Keratinocyte (primary cell): ENCODE results near the gene SLC39A1. TPM values are rescaled to one million over a fixed set of nuclear protein-coding genes. Genes with fewer than 3 reads are reported as not detected.

Experiments
- DNase-seq: peaks from one replicate; pipeline ENCODE4 v3.0.0-alpha.2; 2011; ENCODE audit warnings: low read depth, missing footprints, low spot score
- FAIRE-seq: peaks from 2 replicates; lab custom pipeline; 2011; peaks lifted over from hg19 to GRCh38; lab: Jason Lieb, UNC
- H2AFZ ChIP-seq: 2 replicates; pipeline ENCODE4 v1.6.0; 2012; ENCODE audit warnings: low read length, control low read depth, inconsistent platforms; ENCODE audit not compliant: control insufficient read depth
- H3K27ac ChIP-seq: 2 replicates; pipeline ENCODE4 v1.5.1; 2011; ENCODE audit warnings: low read length; ENCODE audit not compliant: control insufficient read depth, insufficient read depth
- H3K27me3 ChIP-seq: 3 replicates; pipeline ENCODE4 v1.6.0; 2011; ENCODE audit warnings: low read length; ENCODE audit not compliant: control insufficient read depth, insufficient read depth; ENCODE audit errors: extremely low read depth
- H3K36me3 ChIP-seq, 2 experiments: 2 replicates in 1 of 2; 3 replicates in 1 of 2; pipeline ENCODE4 v1.5.1; 2011; ENCODE audit warnings: low read length in 2 of 2, mild to moderate bottlenecking in 1 of 2; ENCODE audit not compliant: control insufficient read depth in 2 of 2, insufficient read depth in 2 of 2; ENCODE audit errors: extremely low read depth in 1 of 2
- H3K4me1 ChIP-seq: 3 replicates; pipeline ENCODE4 v1.5.1; 2011; ENCODE audit warnings: low read length; ENCODE audit not compliant: control insufficient read depth, insufficient read depth; ENCODE audit errors: extremely low read depth
- H3K4me2 ChIP-seq: 3 replicates; pipeline ENCODE4 v1.6.0; 2011; ENCODE audit warnings: low read depth, low read length; ENCODE audit not compliant: control insufficient read depth, insufficient read depth; ENCODE audit errors: extremely low read depth
- H3K4me3 ChIP-seq, 3 experiments: fragments of 200-600 bp in 1 of 3; sonication (generic) in 1 of 3; 2 replicates in 2 of 3; 3 replicates in 1 of 3; pipeline ENCODE4 v1.5.1; 2011 to 2016; ENCODE audit warnings: low read length in 3 of 3, mild to moderate bottlenecking in 3 of 3, control low read depth in 2 of 3, inconsistent platforms in 1 of 3, low read depth in 1 of 3, mixed read lengths in 1 of 3, mixed run types in 1 of 3, moderate library complexity in 1 of 3; ENCODE audit not compliant: control insufficient read depth in 2 of 3, insufficient read depth in 2 of 3; ENCODE audit errors: extremely low read depth in 1 of 3
- H3K79me2 ChIP-seq: 2 replicates; pipeline ENCODE4 v1.6.0; 2012; ENCODE audit warnings: low read length; ENCODE audit not compliant: control insufficient read depth, insufficient read depth
- H3K9ac ChIP-seq: 3 replicates; pipeline ENCODE4 v1.6.0; 2011; ENCODE audit warnings: low read length; ENCODE audit not compliant: control insufficient read depth, insufficient read depth; ENCODE audit errors: extremely low read depth
- H3K9me1 ChIP-seq: 3 replicates; pipeline ENCODE4 v1.6.0; 2011; ENCODE audit warnings: low read length; ENCODE audit not compliant: control insufficient read depth, insufficient read depth; ENCODE audit errors: extremely low read depth
- H3K9me3 ChIP-seq: 2 replicates; pipeline ENCODE4 v1.5.1; 2012; ENCODE audit warnings: low read depth, low read length; ENCODE audit not compliant: control insufficient read depth
- H4K20me1 ChIP-seq: 3 replicates; pipeline ENCODE4 v1.6.0; 2011; ENCODE audit warnings: low read length; ENCODE audit not compliant: control insufficient read depth, insufficient read depth; ENCODE audit errors: extremely low read depth
- EZH2 ChIP-seq: IDR thresholded peaks from one replicate; pipeline ENCODE4 v1.6.1; 2012; ENCODE audit warnings: inconsistent platforms, mild to moderate bottlenecking, low read length, moderate library complexity
- dilution Hi-C: fragments of 300-500 bp; cut with MboI; formaldehyde crosslinking; loops from one replicate; pipeline ENCODE4 v1.7.0; 2020; ENCODE audit warnings: low sequenced_read_pairs; ENCODE audit not compliant: extremely low pct_ligation_motif_present
- polyA plus RNA-seq, 5 experiments: library from polyadenylated mRNA; depleted of rRNA in 3 of 5; stranded (reverse) in 3 of 5; stranded (forward) in 1 of 5; unstranded in 1 of 5; fragments of >200 nt; gene quantifications; 1 replicate in 1 of 5; 2 replicates in 3 of 5; 3 replicates in 1 of 5; pipeline versions ENCODE4 v1.2.1 to v1.2.3, GENCODE V29; 2011 to 2012; ENCODE audit warnings: missing spikeins in 2 of 5, low read depth in 1 of 5, low replicate concordance in 1 of 5
- TF ChIP-seq, protein P1 (sequence below), 3 experiments: IDR thresholded peaks in 1 of 3; conservative IDR thresholded peaks in 1 of 3; optimal IDR thresholded peaks in 1 of 3; 2 replicates in 2 of 3; 3 replicates in 1 of 3; pipeline versions ENCODE3 to v1.5.1; 2011; ENCODE audit warnings: low read length in 3 of 3, mild to moderate bottlenecking in 3 of 3, moderate library complexity in 2 of 3, control low read depth in 1 of 3, inconsistent platforms in 1 of 3; ENCODE audit not compliant: insufficient read depth in 2 of 3; ENCODE audit errors: extremely low read depth in 1 of 3

SLC39A1 gene
- polyA plus RNA-seq, 1 donor (not counting 4 experiments of a cell fraction or from before 2014, with no cell fraction given), result 68.4 TPM

DNA sequence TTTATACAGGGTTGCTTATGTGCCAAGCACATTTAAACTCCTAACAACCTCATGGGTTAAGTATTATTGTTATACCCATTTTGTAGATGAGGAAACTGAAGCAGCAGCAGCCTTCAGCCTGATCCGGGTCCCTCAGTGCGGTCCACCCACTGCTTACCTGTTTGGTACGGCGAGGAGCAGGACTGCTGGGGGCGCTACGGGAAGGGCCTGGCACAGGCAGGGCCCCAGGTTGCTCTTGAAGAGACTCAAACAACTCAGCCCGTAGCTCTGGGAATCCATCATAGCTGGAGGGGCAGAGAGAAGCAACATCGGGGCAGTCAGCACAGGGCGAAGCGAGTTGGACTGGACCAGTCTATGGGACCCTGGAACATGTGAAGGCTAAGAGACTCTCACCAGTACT lies 26.0 kb downstream of the SLC39A1 start:
- Histone ChIP-seq H4K20me1 (no peaks in the 10 kb centered on the region), H2AFZ (no peak overlapping the region), H3K4me1 (no peaks in the 10 kb centered on the region), H3K9me1 (no peaks in the 10 kb centered on the region), H3K79me2 (no peaks in the 10 kb centered on the region), H3K9ac (no peak overlapping the region), H3K27ac (no peak overlapping the region), H3K4me3 (no peak overlapping the region), H3K27me3 (no peaks in the 10 kb centered on the region), H3K36me3 (peaks cover 43 to 45% of the 10 kb centered on the region in 2 experiments), H3K4me2 (no peak overlapping the region), H3K9me3 (no peaks in the 10 kb centered on the region)
- no peak for FAIRE-seq
- dilution Hi-C loops, result no loop called here
- DNase-seq, result no peak
- TF ChIP-seq, protein P1, sequence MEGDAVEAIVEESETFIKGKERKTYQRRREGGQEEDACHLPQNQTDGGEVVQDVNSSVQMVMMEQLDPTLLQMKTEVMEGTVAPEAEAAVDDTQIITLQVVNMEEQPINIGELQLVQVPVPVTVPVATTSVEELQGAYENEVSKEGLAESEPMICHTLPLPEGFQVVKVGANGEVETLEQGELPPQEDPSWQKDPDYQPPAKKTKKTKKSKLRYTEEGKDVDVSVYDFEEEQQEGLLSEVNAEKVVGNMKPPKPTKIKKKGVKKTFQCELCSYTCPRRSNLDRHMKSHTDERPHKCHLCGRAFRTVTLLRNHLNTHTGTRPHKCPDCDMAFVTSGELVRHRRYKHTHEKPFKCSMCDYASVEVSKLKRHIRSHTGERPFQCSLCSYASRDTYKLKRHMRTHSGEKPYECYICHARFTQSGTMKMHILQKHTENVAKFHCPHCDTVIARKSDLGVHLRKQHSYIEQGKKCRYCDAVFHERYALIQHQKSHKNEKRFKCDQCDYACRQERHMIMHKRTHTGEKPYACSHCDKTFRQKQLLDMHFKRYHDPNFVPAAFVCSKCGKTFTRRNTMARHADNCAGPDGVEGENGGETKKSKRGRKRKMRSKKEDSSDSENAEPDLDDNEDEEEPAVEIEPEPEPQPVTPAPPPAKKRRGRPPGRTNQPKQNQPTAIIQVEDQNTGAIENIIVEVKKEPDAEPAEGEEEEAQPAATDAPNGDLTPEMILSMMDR (optimal IDR thresholded peaks at IDR 0.05 in 1 of 3, IDR thresholded peaks at IDR 0.05 in 1 of 3, conservative IDR thresholded peaks at IDR 0.05 in 1 of 3; ENCODE audit: extremely low read depth in 1 of 3, insufficient read depth in 2 of 3, low read length in 3 of 3), result no peak
- TF ChIP-seq EZH2, result no peak

DNA sequence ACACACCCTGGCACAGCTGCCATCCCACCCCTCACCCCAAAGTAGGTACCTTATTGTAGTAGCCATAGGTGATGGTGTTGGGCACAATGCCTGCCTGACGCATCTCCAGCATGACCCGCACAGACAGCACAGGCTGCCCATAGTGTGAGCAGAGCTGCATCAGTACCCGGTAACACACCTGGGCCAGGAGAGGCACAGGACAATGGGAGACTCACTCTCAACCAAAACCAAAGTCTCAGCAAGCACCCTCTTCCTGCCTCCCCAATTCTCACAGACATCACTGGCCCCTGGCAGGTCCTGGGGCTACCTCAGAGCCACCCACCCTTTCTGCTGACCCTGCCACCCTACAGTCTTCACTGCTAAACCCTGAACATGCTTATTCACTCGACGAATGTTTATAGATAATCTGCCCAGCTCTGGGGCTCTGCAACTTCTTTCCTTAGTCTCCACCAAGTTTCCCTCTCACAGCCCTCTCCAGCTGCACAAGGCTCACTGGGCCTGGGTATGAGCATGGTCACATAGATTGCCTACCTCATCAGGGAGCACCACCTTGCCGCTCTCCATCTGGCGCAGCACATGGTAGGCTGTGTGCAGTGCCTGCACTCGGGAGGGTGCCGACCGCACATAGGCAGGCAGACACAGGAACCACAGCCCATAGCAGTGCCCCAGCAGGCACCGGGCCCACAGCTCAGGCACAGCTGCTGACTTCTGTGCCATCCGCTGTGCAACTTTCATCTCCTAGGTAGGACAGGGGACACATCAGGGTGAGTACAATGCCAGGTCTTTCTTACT lies 27.1 kb downstream of the SLC39A1 start:
- Histone ChIP-seq H3K9me1 (no peaks in the 10 kb centered on the region), H3K79me2 (no peaks in the 10 kb centered on the region), H4K20me1 (no peaks in the 10 kb centered on the region), H3K4me2 (no peak overlapping the region), H3K4me1 (no peaks in the 10 kb centered on the region), H3K4me3 (no peak overlapping the region), H3K27ac (no peak overlapping the region), H3K36me3 (peaks cover 42% of the 10 kb centered on the region in 2 experiments), H3K27me3 (no peaks in the 10 kb centered on the region), H2AFZ (no peak overlapping the region), H3K9me3 (no peaks in the 10 kb centered on the region), H3K9ac (no peak overlapping the region)
- no peak for FAIRE-seq
- dilution Hi-C loops, result no loop called here
- DNase-seq, result no peak
- TF ChIP-seq, protein P1 (optimal IDR thresholded peaks at IDR 0.05 in 1 of 3, IDR thresholded peaks at IDR 0.05 in 1 of 3, conservative IDR thresholded peaks at IDR 0.05 in 1 of 3; ENCODE audit: extremely low read depth in 1 of 3, insufficient read depth in 2 of 3, low read length in 3 of 3), result no peak
- TF ChIP-seq EZH2, result no peak
